ENCODE results near the gene GABPB2. TPM values are rescaled to one million over a fixed set of nuclear protein-coding genes. Genes with fewer than 3 reads are reported as not detected.

Gene GABPB2
- total and polyA plus RNA-seq, 2 of the 13 experiments (the other 11 are each of a cell fraction or from before 2014, with no cell fraction given), result 0.09 TPM; not detected in 1

DNA sequence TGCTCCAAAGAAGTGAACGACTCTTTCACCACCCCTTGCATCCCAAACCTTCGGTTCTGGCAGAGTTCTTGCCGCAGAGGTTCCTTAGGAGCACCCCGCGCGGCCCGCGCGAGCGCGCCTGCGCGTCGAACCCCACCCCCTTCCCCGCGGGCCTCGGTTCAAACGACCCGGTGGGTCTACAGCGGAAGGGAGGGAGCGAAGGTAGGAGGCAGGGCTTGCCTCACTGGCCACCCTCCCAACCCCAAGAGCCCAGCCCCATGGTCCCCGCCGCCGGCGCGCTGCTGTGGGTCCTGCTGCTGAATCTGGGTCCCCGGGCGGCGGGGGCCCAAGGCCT lies 23.0 kb upstream of the GABPB2 start, which contains the start of gene C1orf56 (continued):
- TF ChIP-seq ZNF121 (CRISPR knock-in tag; IDR thresholded peaks at IDR 0.05) (0 out of 2 replicates have a peak, but pooled peaks have one; percentile 13), STAG1 (CRISPR knock-in tag; IDR thresholded peaks at IDR 0.05) (no peak), ATAD3A (CRISPR knock-in tag; IDR thresholded peaks at IDR 0.05) (no peak), SMARCC2 (IDR thresholded peaks at IDR 0.05) (no peak), GABPA (IDR thresholded peaks at IDR 0.05; ENCODE audit: low read depth, low read length) (no peak), GABPA (CRISPR knock-in tag; IDR thresholded peaks at IDR 0.05; ENCODE audit: low read depth) (peak; percentile 24; the same call in 1 of the 2 replicates), ZNF782 (CRISPR knock-in tag; IDR thresholded peaks at IDR 0.05; ENCODE audit: borderline replicate concordance) (no peak), GLI4 (CRISPR knock-in tag; IDR thresholded peaks at IDR 0.05; ENCODE audit: borderline replicate concordance) (no peak), ZNF605 (CRISPR knock-in tag; IDR thresholded peaks at IDR 0.05) (no peak), TAF1 (CRISPR knock-in tag; IDR thresholded peaks at IDR 0.05) (no peak; the same call in 1 of the 2 replicates), ZNF296 (CRISPR knock-in tag; conservative IDR thresholded peaks at IDR 0.05) (no peak), ZNF878 (CRISPR knock-in tag; IDR thresholded peaks at IDR 0.05) (no peak), GABPB1 (CRISPR knock-in tag; IDR thresholded peaks at IDR 0.05) (peak; percentile 78), ZNF615 (CRISPR knock-in tag; IDR thresholded peaks at IDR 0.05; ENCODE audit: borderline replicate concordance) (no peak), NR3C1 (CRISPR knock-in tag; IDR thresholded peaks at IDR 0.05) (no peak), FOXC1 (CRISPR knock-in tag; IDR thresholded peaks at IDR 0.05; ENCODE audit: borderline replicate concordance) (no peak), NCOA1 (CRISPR knock-in tag; IDR thresholded peaks at IDR 0.05) (no peak), TCF7 (IDR thresholded peaks at IDR 0.05; ENCODE audit: low read depth) (no peak), ZNF788 (CRISPR knock-in tag; IDR thresholded peaks at IDR 0.05; ENCODE audit: borderline replicate concordance) (no peak), ZSCAN29 (CRISPR knock-in tag; conservative IDR thresholded peaks at IDR 0.05) (no peak), KDM5A (IDR thresholded peaks at IDR 0.05; ENCODE audit: borderline replicate concordance, low read length) (no peak), EP300 (IDR thresholded peaks at IDR 0.05; ENCODE audit: low read depth in 2 of 2, low read length in 2 of 2) (no peak), EP300 (CRISPR knock-in tag; IDR thresholded peaks at IDR 0.05; ENCODE audit: borderline replicate concordance) (no peak), ZNF160 (CRISPR knock-in tag; IDR thresholded peaks at IDR 0.05) (no peak), RNF2 (conservative IDR thresholded peaks at IDR 0.05; ENCODE audit: low read depth) (no peak), MED1 (CRISPR knock-in tag; IDR thresholded peaks at IDR 0.05) (no peak), ZBTB7A (CRISPR knock-in tag; IDR thresholded peaks at IDR 0.05) (no peak)
- TF ChIP-seq, protein P1, sequence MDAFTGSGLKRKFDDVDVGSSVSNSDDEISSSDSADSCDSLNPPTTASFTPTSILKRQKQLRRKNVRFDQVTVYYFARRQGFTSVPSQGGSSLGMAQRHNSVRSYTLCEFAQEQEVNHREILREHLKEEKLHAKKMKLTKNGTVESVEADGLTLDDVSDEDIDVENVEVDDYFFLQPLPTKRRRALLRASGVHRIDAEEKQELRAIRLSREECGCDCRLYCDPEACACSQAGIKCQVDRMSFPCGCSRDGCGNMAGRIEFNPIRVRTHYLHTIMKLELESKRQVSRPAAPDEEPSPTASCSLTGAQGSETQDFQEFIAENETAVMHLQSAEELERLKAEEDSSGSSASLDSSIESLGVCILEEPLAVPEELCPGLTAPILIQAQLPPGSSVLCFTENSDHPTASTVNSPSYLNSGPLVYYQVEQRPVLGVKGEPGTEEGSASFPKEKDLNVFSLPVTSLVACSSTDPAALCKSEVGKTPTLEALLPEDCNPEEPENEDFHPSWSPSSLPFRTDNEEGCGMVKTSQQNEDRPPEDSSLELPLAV (CRISPR knock-in tag; conservative IDR thresholded peaks at IDR 0.05; ENCODE audit: low read depth), result no peak
- TF ChIP-seq, protein P2, sequence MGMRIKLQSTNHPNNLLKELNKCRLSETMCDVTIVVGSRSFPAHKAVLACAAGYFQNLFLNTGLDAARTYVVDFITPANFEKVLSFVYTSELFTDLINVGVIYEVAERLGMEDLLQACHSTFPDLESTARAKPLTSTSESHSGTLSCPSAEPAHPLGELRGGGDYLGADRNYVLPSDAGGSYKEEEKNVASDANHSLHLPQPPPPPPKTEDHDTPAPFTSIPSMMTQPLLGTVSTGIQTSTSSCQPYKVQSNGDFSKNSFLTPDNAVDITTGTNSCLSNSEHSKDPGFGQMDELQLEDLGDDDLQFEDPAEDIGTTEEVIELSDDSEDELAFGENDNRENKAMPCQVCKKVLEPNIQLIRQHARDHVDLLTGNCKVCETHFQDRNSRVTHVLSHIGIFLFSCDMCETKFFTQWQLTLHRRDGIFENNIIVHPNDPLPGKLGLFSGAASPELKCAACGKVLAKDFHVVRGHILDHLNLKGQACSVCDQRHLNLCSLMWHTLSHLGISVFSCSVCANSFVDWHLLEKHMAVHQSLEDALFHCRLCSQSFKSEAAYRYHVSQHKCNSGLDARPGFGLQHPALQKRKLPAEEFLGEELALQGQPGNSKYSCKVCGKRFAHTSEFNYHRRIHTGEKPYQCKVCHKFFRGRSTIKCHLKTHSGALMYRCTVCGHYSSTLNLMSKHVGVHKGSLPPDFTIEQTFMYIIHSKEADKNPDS (CRISPR knock-in tag; IDR thresholded peaks at IDR 0.05), result no peak
- TF ChIP-seq, protein P3, sequence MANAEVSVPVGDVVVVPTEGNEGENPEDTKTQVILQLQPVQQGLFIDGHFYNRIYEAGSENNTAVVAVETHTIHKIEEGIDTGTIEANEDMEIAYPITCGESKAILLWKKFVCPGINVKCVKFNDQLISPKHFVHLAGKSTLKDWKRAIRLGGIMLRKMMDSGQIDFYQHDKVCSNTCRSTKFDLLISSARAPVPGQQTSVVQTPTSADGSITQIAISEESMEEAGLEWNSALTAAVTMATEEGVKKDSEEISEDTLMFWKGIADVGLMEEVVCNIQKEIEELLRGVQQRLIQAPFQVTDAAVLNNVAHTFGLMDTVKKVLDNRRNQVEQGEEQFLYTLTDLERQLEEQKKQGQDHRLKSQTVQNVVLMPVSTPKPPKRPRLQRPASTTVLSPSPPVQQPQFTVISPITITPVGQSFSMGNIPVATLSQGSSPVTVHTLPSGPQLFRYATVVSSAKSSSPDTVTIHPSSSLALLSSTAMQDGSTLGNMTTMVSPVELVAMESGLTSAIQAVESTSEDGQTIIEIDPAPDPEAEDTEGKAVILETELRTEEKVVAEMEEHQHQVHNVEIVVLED (CRISPR knock-in tag; IDR thresholded peaks at IDR 0.05; ENCODE audit: borderline replicate concordance), result no peak
